NCI-H2196 treated with DMSO at 0.1 percent for 48 hours (cell line): ENCODE results near the gene CASKIN1.
"Not testable (repeated sequence)": the region's sequence is repeated elsewhere in the genome, so short reads cannot be mapped to it uniquely, and the experiment has no call there.

Experiments
- DNase-seq: peaks from one replicate; lab custom pipeline; 2025; ENCODE audit not compliant: unreplicated experiment; lab: John Stamatoyannopoulos, UW

The CASKIN1 gene

GRCh38 chr16:2142942-2143877, 53.2 kb downstream of the CASKIN1 start:
- no peak for DNase-seq

GRCh38 chr16:2135770-2136490, 60.5 kb downstream of the CASKIN1 start, which contains the start of gene PKD1:
PKD1 (minus strand) TSS chr16:2135898; CDS start chr16:2135689, 209 bp downstream.
- peak; percentile 69 for DNase-seq

DNA sequence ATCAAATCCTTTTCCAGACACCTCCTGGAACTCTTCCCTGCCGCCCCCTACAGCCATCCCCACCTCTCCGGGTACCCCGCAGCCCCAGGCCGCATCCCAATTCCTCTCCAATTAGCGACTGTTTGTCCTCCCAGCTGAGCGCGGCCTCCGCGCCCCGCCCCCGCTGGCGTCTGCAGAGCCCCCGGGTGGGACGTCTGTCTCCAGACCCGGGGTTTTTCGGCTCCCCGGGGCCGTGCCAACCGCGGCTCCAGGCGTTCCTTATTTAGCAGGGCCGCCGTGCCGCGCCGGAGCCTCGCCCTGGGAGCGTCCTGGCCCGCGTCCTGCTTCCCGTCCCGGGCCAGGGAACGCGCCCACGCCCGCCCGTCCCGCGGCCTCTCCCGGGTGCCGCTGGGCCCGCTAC, 61.3 kb downstream of the CASKIN1 start:
- not testable (repeated sequence) for DNase-seq

DNA sequence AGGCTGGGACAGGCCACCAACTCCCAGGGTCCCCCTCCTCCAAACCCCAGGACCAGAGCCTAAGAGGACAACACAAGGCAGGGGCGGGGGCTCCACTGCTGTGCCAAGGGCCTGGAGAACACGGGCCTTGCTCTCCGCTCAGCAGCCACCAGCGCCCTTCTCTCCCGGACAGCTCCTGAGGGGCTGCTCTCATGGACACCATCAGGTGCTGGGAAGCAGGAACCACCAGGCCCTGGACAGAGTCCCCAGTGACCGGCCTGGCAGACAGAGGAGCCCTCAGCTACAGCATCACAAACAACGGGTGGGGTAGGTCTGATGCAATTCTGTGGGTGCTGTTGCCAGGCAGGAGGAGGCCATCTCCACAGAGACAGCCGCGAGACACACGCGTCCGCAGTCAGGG, 62.6 kb downstream of the CASKIN1 start:
- DNase-seq, result not testable (repeated sequence)

GRCh38 chr16:2129890-2130447, 66.4 kb downstream of the CASKIN1 start:
- not testable (repeated sequence) for DNase-seq

- not testable (repeated sequence) for DNase-seq
Measured at GRCh38 chr16:2129251-2129650, 67.2 kb downstream of the CASKIN1 start.

DNA sequence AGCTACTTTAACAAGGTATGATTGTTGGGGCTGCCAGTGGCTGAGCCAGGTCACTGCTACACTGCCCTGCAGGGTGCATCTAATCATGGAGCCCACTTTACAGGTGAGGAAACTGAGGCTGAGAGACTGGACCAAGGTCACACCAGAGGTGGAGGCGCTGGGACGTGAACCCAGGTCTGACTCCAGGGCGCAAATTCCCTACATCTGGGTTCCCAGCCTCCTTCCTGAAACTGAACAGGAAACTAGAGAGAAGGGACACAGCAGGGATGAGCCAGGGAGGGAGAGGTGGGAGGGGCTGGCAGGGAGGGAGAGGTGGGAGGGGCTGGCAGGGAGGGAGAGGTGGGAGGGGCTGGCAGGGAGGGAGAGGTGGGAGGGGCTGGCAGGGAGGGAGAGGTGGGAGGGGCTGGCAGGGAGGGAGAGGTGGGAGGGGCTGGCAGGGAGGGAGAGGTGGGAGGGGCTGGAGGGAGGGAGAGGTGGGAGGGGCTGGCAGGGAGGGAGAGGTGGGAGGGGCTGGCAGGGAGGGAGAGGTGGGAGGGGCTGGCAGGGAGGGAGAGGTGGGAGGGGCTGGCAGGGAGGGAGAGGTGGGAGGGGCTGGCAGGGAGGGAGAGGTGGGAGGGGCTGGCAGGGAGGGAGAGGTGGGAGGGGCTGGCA, 68.7 kb downstream of the CASKIN1 start:
- not testable (repeated sequence) for DNase-seq
